ENCODE data around the gene FBXL16. TPM values are rescaled to one million over a fixed set of nuclear protein-coding genes. Genes with fewer than 3 reads are reported as not detected.

FBXL16 gene
- polyA plus RNA-seq, 1 donor (not counting 4 experiments of a cell fraction or from before 2014, with no cell fraction given) = 0.81 TPM

GRCh38 chr16:654034-654433, 51.6 kb downstream of the FBXL16 start:
- Histone ChIP-seq H3K4me3 (ENCODE audit: control insufficient read depth in 2 of 3, extremely low read depth in 1 of 3, insufficient read depth in 2 of 3, low read depth in 1 of 3, low read length in 3 of 3) (no peak overlapping the region), H3K9me1 (ENCODE audit: control insufficient read depth, extremely low read depth, insufficient read depth, low read length) (no peaks in the 10 kb centered on the region), H3K4me2 (ENCODE audit: control insufficient read depth, extremely low read depth, insufficient read depth, low read depth, low read length) (no peak overlapping the region), H3K4me1 (ENCODE audit: control insufficient read depth, extremely low read depth, insufficient read depth, low read length) (peaks cover 7% of the 10 kb centered on the region), H3K9me3 (ENCODE audit: control insufficient read depth, low read depth, low read length) (no peaks in the 10 kb centered on the region), H3K27ac (ENCODE audit: control insufficient read depth, insufficient read depth, low read length) (no peak overlapping the region), H3K9ac (ENCODE audit: control insufficient read depth, extremely low read depth, insufficient read depth, low read length) (no peak overlapping the region), H3K36me3 (ENCODE audit: control insufficient read depth in 2 of 2, extremely low read depth in 1 of 2, insufficient read depth in 2 of 2, low read length in 2 of 2) (peaks cover 6 to 7% of the 10 kb centered on the region in 2 experiments), H3K27me3 (ENCODE audit: control insufficient read depth, extremely low read depth, insufficient read depth, low read length) (no peaks in the 10 kb centered on the region), H3K79me2 (ENCODE audit: control insufficient read depth, insufficient read depth, low read length) (peaks cover 3% of the 10 kb centered on the region), H4K20me1 (ENCODE audit: control insufficient read depth, extremely low read depth, insufficient read depth, low read length) (no peaks in the 10 kb centered on the region), H2AFZ (ENCODE audit: control insufficient read depth, low read length) (no peak overlapping the region)
- DNase-seq (ENCODE audit: low read depth, low spot score) = no peak
- no peak for TF ChIP-seq EZH2 (IDR thresholded peaks at IDR 0.05; ENCODE audit: low read length)
- no peak for TF ChIP-seq CTCF (optimal IDR thresholded peaks at IDR 0.05 in 1 of 3, IDR thresholded peaks at IDR 0.05 in 1 of 3, conservative IDR thresholded peaks at IDR 0.05 in 1 of 3; ENCODE audit: extremely low read depth in 1 of 3, insufficient read depth in 2 of 3, low read length in 3 of 3)
- FAIRE-seq = no peak
- dilution Hi-C loops (cut with MboI; ENCODE audit: extremely low pct_ligation_motif_present, low sequenced_read_pairs) = no loop called here

DNA sequence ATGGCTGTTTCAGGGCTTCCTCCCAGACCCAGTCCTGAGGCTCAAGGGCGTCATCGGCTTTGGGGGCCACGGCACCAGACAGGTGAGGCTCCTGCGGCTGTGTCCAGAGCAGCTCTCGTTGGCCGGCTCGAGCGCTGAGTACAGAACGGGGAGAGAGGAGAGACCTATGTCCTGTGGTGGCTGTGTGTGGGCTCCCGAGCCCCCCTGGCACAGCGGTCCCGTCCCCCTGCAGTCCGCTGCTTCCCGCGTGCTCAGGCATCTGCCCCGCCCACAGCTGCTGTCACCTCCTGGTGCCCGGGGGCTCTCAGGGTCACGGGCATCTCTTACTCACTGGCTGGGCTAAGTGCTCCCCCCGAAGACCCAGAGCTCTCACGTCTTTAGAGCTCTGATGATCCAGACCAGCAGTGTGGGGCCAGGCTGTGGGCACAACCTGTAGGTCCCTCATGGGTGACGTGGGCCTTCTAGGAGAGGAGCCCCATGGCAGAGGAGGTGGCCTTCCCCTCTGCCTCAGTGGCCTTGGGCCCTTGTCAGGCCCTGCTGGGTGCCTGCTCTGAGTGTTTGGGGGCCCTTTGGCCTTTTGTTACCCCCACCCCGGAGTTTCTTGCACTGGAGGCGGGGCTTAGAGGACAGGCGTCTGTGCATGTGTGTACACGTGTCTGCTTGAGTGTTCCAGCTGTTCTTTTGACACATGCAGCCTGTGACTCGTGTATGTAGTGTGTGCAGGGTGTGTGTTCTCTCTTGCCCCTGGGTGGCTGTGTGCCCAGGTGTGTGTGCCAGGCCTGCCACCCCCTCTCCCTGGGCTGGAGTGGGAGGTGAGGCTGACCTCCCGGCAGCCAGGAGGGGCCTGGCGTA, 52.9 kb downstream of the FBXL16 start:
- Histone ChIP-seq H4K20me1 (ENCODE audit: control insufficient read depth, extremely low read depth, insufficient read depth, low read length) (no peaks in the 10 kb centered on the region), H3K4me2 (ENCODE audit: control insufficient read depth, extremely low read depth, insufficient read depth, low read depth, low read length) (no peak overlapping the region), H3K27ac (ENCODE audit: control insufficient read depth, insufficient read depth, low read length) (no peak overlapping the region), H3K27me3 (ENCODE audit: control insufficient read depth, extremely low read depth, insufficient read depth, low read length) (no peaks in the 10 kb centered on the region), H2AFZ (ENCODE audit: control insufficient read depth, low read length) (no peak overlapping the region), H3K9me3 (ENCODE audit: control insufficient read depth, low read depth, low read length) (no peaks in the 10 kb centered on the region), H3K36me3 (ENCODE audit: control insufficient read depth in 2 of 2, extremely low read depth in 1 of 2, insufficient read depth in 2 of 2, low read length in 2 of 2) (peaks cover 6 to 7% of the 10 kb centered on the region in 2 experiments), H3K4me3 (ENCODE audit: control insufficient read depth in 2 of 3, extremely low read depth in 1 of 3, insufficient read depth in 2 of 3, low read depth in 1 of 3, low read length in 3 of 3) (no peak overlapping the region), H3K4me1 (ENCODE audit: control insufficient read depth, extremely low read depth, insufficient read depth, low read length) (peaks cover 11% of the 10 kb centered on the region), H3K9ac (ENCODE audit: control insufficient read depth, extremely low read depth, insufficient read depth, low read length) (no peak overlapping the region), H3K9me1 (ENCODE audit: control insufficient read depth, extremely low read depth, insufficient read depth, low read length) (no peaks in the 10 kb centered on the region), H3K79me2 (ENCODE audit: control insufficient read depth, insufficient read depth, low read length) (peaks cover 4% of the 10 kb centered on the region)
- TF ChIP-seq EZH2 (IDR thresholded peaks at IDR 0.05; ENCODE audit: low read length) = no peak
- TF ChIP-seq CTCF (optimal IDR thresholded peaks at IDR 0.05 in 1 of 3, IDR thresholded peaks at IDR 0.05 in 1 of 3, conservative IDR thresholded peaks at IDR 0.05 in 1 of 3; ENCODE audit: extremely low read depth in 1 of 3, insufficient read depth in 2 of 3, low read length in 3 of 3) = no peak
- dilution Hi-C loops (cut with MboI; ENCODE audit: extremely low pct_ligation_motif_present, low sequenced_read_pairs) = no loop called here
- no peak for FAIRE-seq
- DNase-seq (ENCODE audit: low read depth, low spot score) = no peak

Measured in keratinocyte (primary cell).